GM21576 (cell line): ENCODE data around the gene RASL11B.

Experiments
- ATAC-seq: cut with Tn5 transposase; IDR thresholded peaks from one replicate; pipeline ENCODE4 v1.9.1; 2021; ENCODE audit warnings: mild to moderate bottlenecking, moderate library complexity; ENCODE audit not compliant: unreplicated experiment

The RASL11B gene

DNA sequence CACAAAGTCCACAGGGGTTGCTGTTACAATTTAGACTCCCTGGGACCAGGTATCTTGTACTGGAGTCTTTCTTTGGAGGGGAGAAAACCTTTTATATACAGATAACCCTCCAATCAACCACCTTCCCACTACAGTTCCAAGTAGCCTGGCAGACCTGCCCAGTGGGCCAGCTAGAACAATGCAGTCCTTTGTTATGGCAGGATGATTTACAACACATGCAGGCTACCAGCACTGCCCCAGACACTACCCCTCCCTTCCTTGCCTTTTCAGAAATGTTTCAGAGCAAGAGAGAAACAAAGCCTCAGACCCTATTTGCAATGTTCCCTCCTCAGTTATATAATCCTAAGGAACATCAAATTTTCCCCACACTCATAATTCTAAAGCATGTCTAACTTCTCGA is 11.1 kb downstream of the RASL11B start:
- ATAC-seq: no peak

DNA sequence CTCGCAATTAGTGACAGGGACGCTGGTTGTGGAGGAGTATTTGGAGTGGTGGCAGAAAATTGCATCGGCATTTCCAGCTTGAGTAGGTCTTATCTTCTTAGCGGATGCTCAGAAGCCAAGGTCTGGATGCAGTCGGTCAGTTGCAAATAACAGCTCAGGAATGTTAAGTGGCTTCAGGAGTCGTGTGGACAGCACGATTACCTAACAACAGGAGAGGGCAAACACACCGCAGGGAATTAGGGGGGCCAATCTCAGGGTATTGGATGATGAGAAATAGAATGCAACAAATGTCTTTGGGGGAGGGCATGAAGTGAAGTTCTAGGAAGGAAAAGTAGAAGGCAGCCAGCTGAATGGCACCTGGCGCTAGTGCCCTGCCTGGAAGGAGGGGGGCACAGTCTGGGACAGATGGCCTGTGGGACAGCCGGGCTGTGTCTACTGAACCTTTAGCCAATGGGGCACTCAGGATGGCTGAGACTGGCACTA is 11.8 kb downstream of the RASL11B start:
- ATAC-seq: no peak

DNA sequence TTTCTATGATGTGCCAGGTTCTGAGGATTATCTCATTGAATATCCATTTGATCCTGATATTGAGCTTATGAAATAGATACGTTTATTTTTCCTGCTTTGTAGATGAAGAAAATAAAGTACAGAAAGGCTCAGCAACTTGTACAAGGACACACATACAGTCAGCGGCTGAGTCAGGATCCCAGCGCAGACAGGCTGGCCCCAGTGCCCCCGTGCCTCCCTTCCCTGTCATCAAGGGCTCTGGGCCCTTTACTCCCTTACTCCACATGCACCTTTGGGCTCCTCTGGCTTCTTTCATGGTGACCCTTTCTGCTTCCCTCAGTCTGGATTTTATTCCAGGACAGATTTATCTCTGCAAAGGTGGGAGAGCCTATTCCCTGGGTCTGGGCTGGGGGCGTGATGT is 12.8 kb downstream of the RASL11B start:
- ATAC-seq: no peak

- ATAC-seq: no peak
Observed at GRCh38 chr4:52876069-52876468, 14.0 kb downstream of the RASL11B start.

DNA sequence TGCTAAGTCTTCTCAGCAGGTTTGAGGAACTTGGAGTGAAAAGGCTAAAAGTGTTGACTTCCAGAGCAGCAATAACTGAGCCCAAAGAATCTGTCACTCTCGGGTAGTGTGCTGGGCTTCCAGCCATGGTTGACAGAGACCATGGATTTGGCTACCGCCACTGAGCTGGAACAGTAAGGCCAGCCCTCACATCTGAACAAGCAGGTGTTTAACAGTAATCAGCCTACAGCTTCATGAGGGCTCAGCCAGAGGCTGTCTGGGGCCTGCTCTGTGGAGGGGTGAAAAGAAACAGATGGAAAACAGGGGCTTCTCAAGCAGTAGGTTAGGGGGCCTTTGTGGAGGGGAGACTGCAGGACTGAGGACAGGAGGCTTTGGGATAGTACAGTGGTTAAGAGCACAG is 14.9 kb downstream of the RASL11B start:
- ATAC-seq: no peak

DNA sequence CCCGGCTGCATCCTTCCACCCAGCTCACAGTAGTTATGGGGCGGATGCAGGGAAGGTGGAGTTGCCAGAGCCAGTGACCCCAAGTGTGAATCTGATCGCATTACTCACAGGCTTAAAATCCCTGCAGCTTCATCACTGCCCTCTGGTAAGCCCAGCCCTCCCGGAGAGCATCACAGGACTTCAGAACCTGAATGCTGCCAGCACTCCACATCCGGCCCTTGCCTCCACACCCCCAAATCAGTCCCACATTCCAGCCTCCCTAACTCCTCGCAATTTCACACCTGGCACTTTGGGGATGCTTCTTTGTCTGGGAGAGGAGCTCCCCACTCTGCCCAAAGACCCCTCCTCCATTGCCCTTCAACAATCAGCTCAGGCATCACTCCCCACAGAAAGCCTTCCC is 15.6 kb downstream of the RASL11B start:
- no peak for ATAC-seq

DNA sequence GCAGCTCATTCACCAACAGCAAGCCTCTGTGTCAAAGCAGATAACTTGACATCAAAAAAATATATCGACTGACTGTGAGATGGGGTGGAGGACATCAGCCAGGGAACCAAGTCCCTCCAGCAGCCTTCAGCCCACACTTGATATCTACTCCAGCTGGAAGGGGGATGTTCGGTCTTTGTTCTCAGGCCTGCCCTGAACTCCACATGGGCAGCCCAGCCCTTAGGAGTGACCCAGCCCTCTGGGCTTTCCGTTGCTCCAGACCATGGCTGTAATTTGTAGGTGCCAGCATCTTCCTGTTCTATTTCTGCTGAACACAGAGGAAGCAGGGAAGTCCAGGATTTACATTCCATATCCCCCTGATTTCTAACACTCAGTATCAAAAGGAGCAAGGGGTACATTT is 17.4 kb downstream of the RASL11B start:
- no peak for ATAC-seq

GRCh38 chr4:52880994-52881393 is 18.9 kb downstream of the RASL11B start:
- ATAC-seq: no peak

DNA sequence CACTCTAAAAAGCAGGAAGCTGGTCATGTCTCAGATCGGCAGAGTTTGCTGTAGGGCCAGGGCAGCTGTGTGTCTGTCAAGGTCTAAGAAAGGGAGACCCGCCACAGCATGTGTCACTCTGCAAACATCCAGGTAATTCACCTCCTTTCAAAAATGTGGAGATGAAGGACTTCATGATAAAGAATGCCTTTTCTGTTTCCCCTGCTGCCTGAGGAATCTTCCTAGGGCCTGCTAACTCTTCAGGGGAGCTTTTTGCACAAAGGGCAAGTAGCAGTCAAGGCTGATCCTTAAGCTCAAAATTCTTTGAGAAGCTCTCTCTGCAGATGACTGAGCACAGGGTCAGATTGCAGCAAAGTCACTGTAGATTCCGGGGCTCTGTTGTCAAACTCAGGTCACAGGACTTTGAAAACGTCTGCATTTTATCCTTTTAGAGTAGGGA is 21.1 kb downstream of the RASL11B start:
- no peak for ATAC-seq

GRCh38 chr4:52883707-52884669 is 21.9 kb downstream of the RASL11B start:
- ATAC-seq: no peak

- no peak for ATAC-seq
Observed at GRCh38 chr4:52884994-52885393, 22.9 kb downstream of the RASL11B start.

- ATAC-seq: no peak
Observed at GRCh38 chr4:52889354-52889753, 27.2 kb downstream of the RASL11B start.

DNA sequence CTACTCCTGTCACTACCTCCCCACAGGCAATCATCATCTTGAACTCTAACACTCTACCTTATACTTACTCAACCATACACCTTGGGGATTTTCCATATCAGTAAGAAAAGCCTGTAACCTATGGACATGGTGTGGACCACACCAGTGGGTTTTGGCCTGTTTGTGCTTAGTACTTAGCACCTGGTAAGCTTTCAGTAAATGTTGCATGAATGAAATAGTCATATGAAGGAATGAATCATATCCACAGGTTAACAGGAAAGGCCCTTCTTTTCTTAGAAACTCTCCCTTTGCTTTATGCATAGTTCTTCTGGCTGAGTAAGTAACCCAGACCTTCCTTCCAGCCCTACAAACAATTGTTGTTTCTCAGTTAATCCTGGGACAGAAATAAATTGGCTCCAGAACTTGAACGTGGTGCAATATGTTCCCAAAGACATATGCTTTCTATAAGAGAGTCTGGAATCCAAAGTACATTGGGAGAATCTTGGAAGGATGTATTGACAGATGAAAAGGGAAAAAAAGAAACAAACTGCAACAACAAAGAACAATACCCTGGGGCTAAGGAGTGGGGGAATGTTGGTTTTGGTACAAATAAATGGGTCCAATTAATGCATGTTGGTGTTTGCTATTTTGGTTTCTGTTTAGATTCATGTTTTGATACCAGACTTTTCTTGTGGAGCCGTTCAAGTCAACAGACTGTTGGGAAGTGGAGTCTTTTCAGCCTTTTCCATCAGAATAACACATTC is 27.8 kb downstream of the RASL11B start:
- no peak for ATAC-seq

GRCh38 chr4:52890521-52890791 is 28.3 kb downstream of the RASL11B start:
- ATAC-seq: no peak

DNA sequence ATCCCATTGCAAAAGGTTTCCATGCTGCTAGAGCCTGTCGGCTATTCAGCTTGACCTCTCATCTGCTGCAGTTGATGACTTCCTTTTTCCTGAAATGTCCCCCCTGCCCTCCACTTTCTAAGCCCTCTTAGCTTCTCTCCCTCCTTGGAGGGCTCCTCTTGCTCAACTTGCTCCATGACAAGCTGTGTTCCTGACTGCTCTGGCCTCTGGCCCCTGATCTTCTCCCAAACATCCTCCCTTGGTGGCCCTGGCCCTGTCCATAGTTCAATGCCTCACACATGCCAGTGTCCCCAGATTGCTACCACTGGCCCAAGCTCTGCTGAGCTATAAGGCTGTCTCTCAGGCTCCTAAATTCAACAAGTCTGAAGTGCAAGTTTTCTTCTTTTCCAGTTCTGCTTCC is 29.6 kb downstream of the RASL11B start:
- no peak for ATAC-seq

GRCh38 chr4:52892880-52893279 is 30.8 kb downstream of the RASL11B start:
- ATAC-seq: no peak

- no peak for ATAC-seq
Observed at GRCh38 chr4:52894443-52894842, 32.3 kb downstream of the RASL11B start.

- ATAC-seq: no peak
Observed at GRCh38 chr4:52903273-52903672, 41.2 kb downstream of the RASL11B start.

DNA sequence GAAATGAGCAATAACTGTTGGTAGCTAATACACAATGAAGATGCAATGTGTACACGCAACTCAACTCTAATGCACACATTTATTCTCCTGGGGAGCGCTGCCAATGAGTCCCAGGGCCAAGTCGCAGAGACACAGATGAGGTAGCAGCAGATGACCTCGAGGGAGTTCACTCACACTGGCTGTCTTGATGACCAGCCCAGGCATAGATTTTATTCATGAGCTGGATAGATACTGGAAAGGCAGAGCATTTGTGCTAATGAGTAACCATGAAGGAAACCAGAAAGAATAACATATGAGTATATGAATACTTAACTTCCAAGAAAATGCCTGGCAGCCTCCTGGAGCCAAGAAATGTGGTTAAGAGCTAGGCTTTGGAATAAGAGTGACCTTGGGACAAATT is 42.3 kb downstream of the RASL11B start:
- ATAC-seq: no peak

- no peak for ATAC-seq
Observed at GRCh38 chr4:52907510-52907909, 45.4 kb downstream of the RASL11B start.

GRCh38 chr4:52910115-52910514 is 48.0 kb downstream of the RASL11B start:
- ATAC-seq: no peak

DNA sequence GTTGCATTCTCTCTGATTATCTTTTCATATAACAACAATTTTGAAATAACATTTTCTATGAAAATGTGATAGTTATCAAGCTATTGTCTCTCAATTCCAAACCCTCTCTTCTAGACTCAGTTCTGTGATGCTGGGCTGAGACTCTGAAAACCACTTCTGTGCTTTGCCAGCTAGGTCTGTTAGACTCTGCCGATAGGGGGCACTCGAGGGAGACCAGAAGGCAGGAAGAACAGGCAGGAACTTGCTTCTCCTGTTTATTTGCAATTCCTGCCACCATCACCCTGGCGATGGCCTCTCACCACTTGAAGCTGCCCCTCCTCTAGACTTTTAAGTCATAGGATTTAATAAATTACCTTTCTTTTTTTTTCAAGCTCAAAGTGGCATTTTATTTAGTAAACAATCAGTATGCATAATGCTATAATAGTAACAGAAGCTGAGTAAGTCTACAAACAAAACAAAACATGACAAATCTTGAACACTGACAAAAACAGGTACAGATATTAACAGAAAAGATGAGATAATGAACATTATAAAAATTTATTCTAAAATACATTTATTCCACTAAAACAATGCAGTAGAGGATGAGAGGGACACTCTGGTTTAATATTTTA is 49.7 kb downstream of the RASL11B start:
- ATAC-seq: peak; percentile 82
